Left lung (tissue), 10 donors: ENCODE measurements around the gene FBXO28. TPM values are rescaled to one million over a fixed set of nuclear protein-coding genes. Genes with fewer than 3 reads are reported as not detected.

ENCODE experiments used
- ATAC-seq: fragments of 200-7000 bp; cut with Tn5 transposase; one replicate; pipeline ENCODE4 v1.9.1; 2020; ENCODE audit warnings: moderate library complexity
- DNase-seq, 4 donors: peaks; one replicate each; pipeline ENCODE4 v3.0.0-alpha.2; 2013 to 2020
- H3K27ac ChIP-seq, 2 donors: fragments of 200-600 bp; sonication (generic) in 1 of 2; one replicate each; pipeline versions ENCODE4 v1.5.0 to v1.8.0; 2020 to 2021
- H3K27me3 ChIP-seq, 2 donors: fragments of 200-600 bp; sonication (generic) in 1 of 2; one replicate each; pipeline versions ENCODE4 v1.5.0 to v1.8.0; 2020 to 2021
- H3K36me3 ChIP-seq, 2 donors: fragments of 200-600 bp; sonication (generic) in 1 of 2; one replicate each; pipeline versions ENCODE4 v1.5.0 to v1.8.0; 2020 to 2021
- H3K4me1 ChIP-seq, 2 donors: fragments of 200-600 bp; one replicate each; pipeline ENCODE4 v1.8.0; 2021
- H3K4me3 ChIP-seq, 2 donors: fragments of 200-600 bp; sonication (generic) in 1 of 2; one replicate each; pipeline versions ENCODE4 v1.5.0 to v1.8.0; 2020 to 2021; ENCODE audit warnings: mild to moderate bottlenecking in 1 of 2
- H3K9me3 ChIP-seq, 2 donors: fragments of 200-600 bp; sonication (generic) in 1 of 2; one replicate each; pipeline versions ENCODE4 v1.5.0 to v1.8.0; 2020 to 2021
- intact Hi-C, 2 donors: fragments of 100-400 bp; cut with DNase I; formaldehyde crosslinking; loops; one replicate each; pipeline versions ENCODE4 v1.11.2 to v1.14.2; 2022
- polyA plus RNA-seq, 6 donors: library from polyadenylated mRNA; unstranded; fragments of 120-200 nt; gene quantifications; one replicate each; pipeline ENCODE4 v1.2.1, GENCODE V29; 2013; ENCODE audit not compliant: insufficient read length in 6 of 6
- total RNA-seq, 2 donors: library from RNA; stranded (reverse); fragmentation: NEBNext Ultra II Directional; extraction: Animal tissue kit (Norgen Biotek cat#: 25700); gene quantifications; one replicate each; pipeline ENCODE4 v1.2.1, GENCODE V29; 2021
- TF ChIP-seq, protein P1 (sequence below), 2 donors: fragments of 200-600 bp; sonication (generic) in 1 of 2; IDR thresholded peaks; one replicate each; pipeline versions ENCODE4 v1.5.0 to v1.8.0; 2021; ENCODE audit warnings: antibody characterized with exemption in 2 of 2
- donor health status: DM: no; HTN: yes; CAD: no.
- donor health status: DM: no; HTN: no; CAD: no.

Gene FBXO28
- total and polyA plus RNA-seq, 8 donors, result 26.7 to 33.6 (median 32.0) TPM

GRCh38 chr1:224107282-224107625 lies 6.7 kb upstream of the FBXO28 start:
- H3K4me3 ChIP-seq, result no peak overlapping the region
- H3K27me3 ChIP-seq, result peaks cover 0 to 7% of the 10 kb centered on the region in 2 donors
- intact Hi-C loops, result no loop called here
- TF ChIP-seq, protein P1, sequence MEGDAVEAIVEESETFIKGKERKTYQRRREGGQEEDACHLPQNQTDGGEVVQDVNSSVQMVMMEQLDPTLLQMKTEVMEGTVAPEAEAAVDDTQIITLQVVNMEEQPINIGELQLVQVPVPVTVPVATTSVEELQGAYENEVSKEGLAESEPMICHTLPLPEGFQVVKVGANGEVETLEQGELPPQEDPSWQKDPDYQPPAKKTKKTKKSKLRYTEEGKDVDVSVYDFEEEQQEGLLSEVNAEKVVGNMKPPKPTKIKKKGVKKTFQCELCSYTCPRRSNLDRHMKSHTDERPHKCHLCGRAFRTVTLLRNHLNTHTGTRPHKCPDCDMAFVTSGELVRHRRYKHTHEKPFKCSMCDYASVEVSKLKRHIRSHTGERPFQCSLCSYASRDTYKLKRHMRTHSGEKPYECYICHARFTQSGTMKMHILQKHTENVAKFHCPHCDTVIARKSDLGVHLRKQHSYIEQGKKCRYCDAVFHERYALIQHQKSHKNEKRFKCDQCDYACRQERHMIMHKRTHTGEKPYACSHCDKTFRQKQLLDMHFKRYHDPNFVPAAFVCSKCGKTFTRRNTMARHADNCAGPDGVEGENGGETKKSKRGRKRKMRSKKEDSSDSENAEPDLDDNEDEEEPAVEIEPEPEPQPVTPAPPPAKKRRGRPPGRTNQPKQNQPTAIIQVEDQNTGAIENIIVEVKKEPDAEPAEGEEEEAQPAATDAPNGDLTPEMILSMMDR (IDR thresholded peaks at IDR 0.05), result no peak
- H3K9me3 ChIP-seq, result no peaks in the 10 kb centered on the region
- H3K36me3 ChIP-seq, result no peaks in the 10 kb centered on the region
- no peak overlapping the region for H3K27ac ChIP-seq
- H3K4me1 ChIP-seq, result no peaks in the 10 kb centered on the region
- ATAC-seq, result no peak
- no peak for DNase-seq

DNA sequence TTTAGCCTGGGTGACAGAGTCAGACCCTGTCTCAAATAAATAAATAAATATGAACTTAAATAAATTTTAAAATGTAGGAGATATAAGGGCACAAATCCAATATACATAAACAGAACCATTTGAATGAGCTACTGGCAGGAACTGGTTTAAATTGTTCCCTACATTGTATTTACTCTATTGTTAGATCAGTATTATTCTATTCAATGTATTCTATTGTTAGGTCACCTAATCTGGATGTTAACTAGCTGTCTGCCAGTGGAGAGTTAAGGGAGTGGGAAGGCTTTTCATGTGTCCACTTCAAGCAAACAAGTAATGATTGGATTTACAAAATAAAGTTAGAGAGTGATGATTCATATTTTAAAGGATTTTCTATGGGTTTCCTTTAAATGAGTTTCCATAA lies 4.9 kb upstream of the FBXO28 start:
- no peak for ATAC-seq
- TF ChIP-seq, protein P1 (IDR thresholded peaks at IDR 0.05), result no peak

GRCh38 chr1:224109981-224110380 lies 3.9 kb upstream of the FBXO28 start:
- DNase-seq (no peak), ATAC-seq (no peak)
- TF ChIP-seq, protein P1 (IDR thresholded peaks at IDR 0.05), result no peak
- Histone ChIP-seq H3K9me3 (no peaks in the 10 kb centered on the region), H3K36me3 (no peaks in the 10 kb centered on the region), H3K4me1 (peaks cover 3 to 5% of the 10 kb centered on the region in 2 donors), H3K27ac (no peak overlapping the region), H3K27me3 (peaks cover 0 to 7% of the 10 kb centered on the region in 2 donors), H3K4me3 (no peak overlapping the region)
- intact Hi-C loops, result no loop called here

More for the DNA sequence above, 4.9 kb upstream of the FBXO28 start:
- no peak for DNase-seq
- peaks cover 0 to 7% of the 10 kb centered on the region in 2 donors for H3K27me3 ChIP-seq
- peaks cover 0 to 3% of the 10 kb centered on the region in 2 donors for H3K4me1 ChIP-seq
- intact Hi-C loops, result no loop called here
- H3K36me3 ChIP-seq, result no peaks in the 10 kb centered on the region
- H3K4me3 ChIP-seq, result no peak overlapping the region
- no peaks in the 10 kb centered on the region for H3K9me3 ChIP-seq
- H3K27ac ChIP-seq, result no peak overlapping the region

DNA sequence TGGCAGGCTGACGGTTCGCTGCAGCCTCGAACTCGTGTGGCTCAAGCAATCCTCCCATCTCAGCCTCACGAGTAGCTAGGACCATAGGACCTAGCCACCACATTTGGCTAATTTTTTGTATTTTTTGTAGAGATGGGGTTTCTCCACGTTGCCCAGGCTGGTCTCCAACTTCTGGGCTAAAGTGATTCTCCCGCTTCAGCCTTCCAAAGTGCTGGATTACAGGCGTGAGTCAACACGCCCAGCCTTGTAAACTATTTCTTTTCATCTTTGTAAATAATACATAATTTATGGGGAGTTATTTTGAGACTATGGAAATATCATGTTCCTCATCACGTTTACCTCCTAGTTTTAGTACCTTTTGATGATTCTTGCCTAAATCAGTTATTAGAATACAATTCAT lies 906 bp upstream of the FBXO28 start:
- Histone ChIP-seq H3K9me3 (no peaks in the 10 kb centered on the region), H3K36me3 (no peaks in the 10 kb centered on the region), H3K4me1 (peaks cover 15 to 28% of the 10 kb centered on the region in 2 donors), H3K27me3 (peaks cover 0 to 7% of the 10 kb centered on the region in 2 donors), H3K4me3 (no peak overlapping the region), H3K27ac (no peak overlapping the region)
- TF ChIP-seq, protein P1 (IDR thresholded peaks at IDR 0.05), result no peak
- intact Hi-C loops, result no loop called here
- ATAC-seq (no peak), DNase-seq (no peak)

DNA sequence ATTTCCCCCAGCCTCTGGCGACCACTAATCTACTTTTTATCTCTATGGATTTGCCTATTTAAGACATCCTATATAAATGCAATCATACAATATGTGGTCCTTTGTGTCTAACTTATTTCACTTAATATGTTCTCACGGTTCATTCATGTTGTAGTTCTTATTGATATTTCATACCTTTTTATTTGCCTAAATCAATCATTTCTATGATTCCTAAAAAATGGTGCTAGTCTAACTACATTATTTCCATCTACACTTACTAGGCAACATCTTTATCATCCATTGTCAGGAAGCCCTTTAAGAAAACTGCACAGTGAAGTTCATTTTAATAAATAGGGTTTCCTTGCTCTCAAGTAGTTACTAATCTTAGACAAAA lies 380 bp upstream of the FBXO28 start:
- peaks cover 15 to 28% of the 10 kb centered on the region in 2 donors for H3K4me1 ChIP-seq
- ATAC-seq (no peak), DNase-seq (no peak)
- peak overlapping the region; percentile 92 to 96 for H3K27ac ChIP-seq
- H3K4me3 ChIP-seq, result peak overlapping the region; percentile 77 to 79
- TF ChIP-seq, protein P1 (IDR thresholded peaks at IDR 0.05), result no peak
- peaks cover 0 to 7% of the 10 kb centered on the region in 2 donors for H3K27me3 ChIP-seq
- intact Hi-C loops, result no loop called here
- no peaks in the 10 kb centered on the region for H3K36me3 ChIP-seq
- H3K9me3 ChIP-seq, result no peaks in the 10 kb centered on the region
